HepG2 (cell line): ENCODE measurements around the gene NKX2-3. TPM values are rescaled to one million over a fixed set of nuclear protein-coding genes. Genes with fewer than 3 reads are reported as not detected.

ENCODE experiments used
- ATAC-seq: fragments of 200-7000 bp; cut with Tn5 transposase; 3 replicates; pipeline ENCODE4 v1.9.1; 2020; ENCODE audit warnings: mild to moderate bottlenecking, moderate library complexity
- BruUV-seq: library from RNA; stranded (reverse); fragments of 400-500 nt; replicated peaks from 2 replicates; lab custom pipeline; 2021; lab: Mats Ljungman, UMichigan
- CTCF ChIA-PET: fragments of 300-600 bp; formaldehyde crosslinking; extraction: SDS; loops from one replicate; lab custom pipeline; 2021; ENCODE audit warnings: low total read pairs, inconsistent platforms, low intra/inter-chr PET ratio; lab: Yijun Ruan, JAX
- POLR2A ChIA-PET: fragments of 350-600 bp; sonication (Branson Sonifier 250); formaldehyde crosslinking; loops from one replicate; lab custom pipeline; 2020; ENCODE audit warnings: antibody characterized with exemption, inconsistent platforms; lab: Yijun Ruan, JAX
- DNase-seq: peaks from one replicate; pipeline ENCODE4 v3.0.0-alpha.2; 2015; ENCODE audit warnings: low spot score
- FAIRE-seq: peaks from 3 replicates; lab custom pipeline; 2011; peaks lifted over from hg19 to GRCh38; lab: Jason Lieb, UNC
- H2AFZ ChIP-seq: one replicate; pipeline ENCODE4 v1.6.1; 2011; ENCODE audit warnings: low read length, inconsistent platforms
- H3K27ac ChIP-seq: fragments of 300-600 bp; 3 replicates; pipeline ENCODE4 v1.8.0; 2011; ENCODE audit warnings: mixed run types, mild to moderate bottlenecking, mixed read lengths, low read length, inconsistent platforms; ENCODE audit not compliant: insufficient read depth; ENCODE audit errors: extremely low read length
- H3K27me3 ChIP-seq, 2 experiments: fragments of 200-600 bp in 1 of 2; 2 replicates in 1 of 2; 3 replicates in 1 of 2; pipeline versions ENCODE4 v1.6.0 to v1.8.0; 2011; ENCODE audit warnings: low read length in 2 of 2, mild to moderate bottlenecking in 2 of 2, moderate library complexity in 2 of 2, inconsistent platforms in 1 of 2; ENCODE audit not compliant: insufficient read depth in 2 of 2, control insufficient read depth in 1 of 2
- H3K36me3 ChIP-seq, 2 experiments: fragments of 200-600 bp in 1 of 2; replicated peaks in 1 of 2; 2 replicates in 1 of 2; 3 replicates in 1 of 2; pipeline versions ENCODE4 v1.5.1 to v1.8.0; 2011; ENCODE audit warnings: low read length in 2 of 2, inconsistent platforms in 1 of 2; ENCODE audit not compliant: insufficient read depth in 2 of 2, control insufficient read depth in 1 of 2
- H3K4me1 ChIP-seq: 2 replicates; pipeline ENCODE4 v1.5.1; 2012; ENCODE audit warnings: low read length, inconsistent platforms; ENCODE audit not compliant: insufficient read depth
- H3K4me2 ChIP-seq: 2 replicates; pipeline ENCODE4 v1.6.0; 2011; ENCODE audit warnings: low read depth, low read length, inconsistent platforms
- H3K4me3 ChIP-seq, 3 experiments: fragments of 200-600 bp in 1 of 3; sonication (generic), shearing (Covaris generic) in 1 of 3; replicated peaks in 1 of 3; 2 replicates each; pipeline ENCODE4 v1.5.1; 2011 to 2016; ENCODE audit warnings: low read length in 3 of 3, inconsistent platforms in 2 of 3, low read depth in 2 of 3, mild to moderate bottlenecking in 2 of 3, control low read depth in 1 of 3, mixed read lengths in 1 of 3; ENCODE audit not compliant: insufficient read depth in 1 of 3
- H3K79me2 ChIP-seq: one replicate; pipeline ENCODE4 v1.6.1; 2011; ENCODE audit warnings: low read length, inconsistent platforms; ENCODE audit not compliant: insufficient read depth
- H3K9ac ChIP-seq: 2 replicates; pipeline ENCODE4 v1.6.0; 2011; ENCODE audit warnings: mild to moderate bottlenecking, low read depth, low read length, inconsistent platforms; ENCODE audit not compliant: insufficient read depth
- H3K9me3 ChIP-seq: 2 replicates; pipeline ENCODE4 v1.5.1; 2012; ENCODE audit warnings: mild to moderate bottlenecking, low read length
- H4K20me1 ChIP-seq: 2 replicates; pipeline ENCODE4 v1.6.0; 2011; ENCODE audit warnings: inconsistent platforms, mild to moderate bottlenecking, low read length, moderate library complexity; ENCODE audit not compliant: insufficient read depth
- FOXK2 ChIP-seq: fragments of 450-650 bp; IDR thresholded peaks from 2 replicates; pipeline ENCODE4 v1.6.1; 2016
- HIVEP1 ChIP-seq: sonication (generic); formaldehyde crosslinking; IDR thresholded peaks from 2 replicates; pipeline ENCODE4 v1.4.0; 2020; ENCODE audit warnings: mild to moderate bottlenecking, missing genetic modification reagents
- HNF4G ChIP-seq, 2 experiments: sonication (generic) in 1 of 2; formaldehyde crosslinking in 1 of 2; IDR thresholded peaks; 2 replicates each; pipeline versions ENCODE4 v1.4.0 to v1.6.1; 2011 to 2020; ENCODE audit warnings: borderline replicate concordance in 2 of 2, low read depth in 2 of 2, mild to moderate bottlenecking in 2 of 2, low read length in 1 of 2, missing genetic modification reagents in 1 of 2, moderate library complexity in 1 of 2
- HOXA9 ChIP-seq: sonication (generic); formaldehyde crosslinking; IDR thresholded peaks from 2 replicates; pipeline ENCODE4 v1.8.1; 2022; ENCODE audit warnings: missing genetic modification reagents, mild to moderate bottlenecking, moderate library complexity, borderline replicate concordance
- IRF2 ChIP-seq: IDR thresholded peaks from 2 replicates; pipeline ENCODE4 v1.6.1; 2018; ENCODE audit warnings: missing genetic modification reagents, missing compliant biosample characterization
- KLF13 ChIP-seq: sonication (generic); formaldehyde crosslinking; IDR thresholded peaks from 2 replicates; pipeline ENCODE4 v1.4.0; 2020; ENCODE audit warnings: mild to moderate bottlenecking, missing genetic modification reagents
- MBNL3 ChIP-seq: fragments of 250-450 bp; sonication (Bioruptor Pico); conservative IDR thresholded peaks from 2 replicates; pipeline ENCODE4 v1.8.0; 2022; ENCODE audit warnings: mild to moderate bottlenecking, inconsistent platforms
- MIER2 ChIP-seq: IDR thresholded peaks from 2 replicates; pipeline ENCODE4 v1.6.1; 2016; ENCODE audit warnings: missing biosample characterization, missing genetic modification reagents
- MTA3 ChIP-seq: sonication (generic); formaldehyde crosslinking; IDR thresholded peaks from 2 replicates; pipeline ENCODE4 v1.4.0; 2020; ENCODE audit warnings: missing genetic modification reagents
- POLR2A ChIP-seq, 2 experiments: IDR thresholded peaks; 2 replicates each; pipeline ENCODE4 v1.6.1; 2011; ENCODE audit warnings: low read depth in 2 of 2, low read length in 2 of 2, mild to moderate bottlenecking in 1 of 2, moderate library complexity in 1 of 2; ENCODE audit not compliant: insufficient read depth in 1 of 2
- PRPF4 ChIP-seq: fragments of 200-400 bp; formaldehyde crosslinking; IDR thresholded peaks from 2 replicates; pipeline ENCODE4 v1.6.1; 2016; ENCODE audit warnings: low read length, low read depth; ENCODE audit not compliant: poor library complexity, severe bottlenecking
- SATB2 ChIP-seq: sonication (generic); formaldehyde crosslinking; IDR thresholded peaks from 2 replicates; pipeline ENCODE4 v1.5.0; 2020; ENCODE audit warnings: missing genetic modification reagents
- WIZ ChIP-seq: sonication (generic); formaldehyde crosslinking; IDR thresholded peaks from 2 replicates; pipeline ENCODE4 v1.5.1; 2020; ENCODE audit warnings: mild to moderate bottlenecking, missing genetic modification reagents
- ZNF251 ChIP-seq: sonication (generic); formaldehyde crosslinking; IDR thresholded peaks from 2 replicates; pipeline ENCODE4 v1.9.0; 2021; ENCODE audit warnings: mild to moderate bottlenecking, missing genetic modification reagents
- ZNF33B ChIP-seq: sonication (generic); formaldehyde crosslinking; IDR thresholded peaks from 2 replicates; pipeline ENCODE4 v1.5.1; 2020; ENCODE audit warnings: mild to moderate bottlenecking, missing genetic modification reagents
- ZNF501 ChIP-seq: sonication (generic); formaldehyde crosslinking; IDR thresholded peaks from 2 replicates; pipeline ENCODE4 v1.5.1; 2020; ENCODE audit warnings: mild to moderate bottlenecking, moderate library complexity, missing genetic modification reagents
- ZNF775 ChIP-seq: sonication (generic); formaldehyde crosslinking; IDR thresholded peaks from 2 replicates; pipeline ENCODE4 v1.4.0; 2020; ENCODE audit warnings: missing genetic modification reagents, mild to moderate bottlenecking, moderate library complexity, borderline replicate concordance
- ZNF841 ChIP-seq: sonication (generic); formaldehyde crosslinking; IDR thresholded peaks from 2 replicates; pipeline ENCODE4 v1.8.1; 2023; ENCODE audit warnings: missing genetic modification reagents, borderline replicate concordance
- WGBS: methylation state at CpG from one replicate; pipeline ENCODE4 v1.1.6; 2017; ENCODE audit warnings: low lambda C conversion rate; 5-methylcytosine and 5-hydroxymethylcytosine counted together
- in situ Hi-C: cut with HindIII; loops from 2 replicates; pipeline ENCODE4 v1.10.0; 2017; ENCODE audit warnings: low pct_unique_long_range_greater_than_20kb; ENCODE audit not compliant: extremely low pct_ligation_motif_present
- intact Hi-C: fragments of 100-400 bp; cut with micrococcal nuclease; formaldehyde crosslinking; loops from one replicate; pipeline ENCODE4 v1.10.0; 2022; ENCODE audit not compliant: unreplicated experiment
- polyA plus RNA-seq, 8 experiments: library from polyadenylated mRNA; depleted of rRNA in 3 of 8; stranded (reverse) in 7 of 8; unstranded in 1 of 8; fragments of >200 nt; fragmentation: Illumina TruSeq in 4 of 8; extraction: Trizol in 4 of 8; gene quantifications; 2 replicates each; pipeline versions ENCODE4 v1.2.1 to v1.2.3, GENCODE V29; 2011 to 2016; ENCODE audit warnings: low read depth in 4 of 8, missing spikeins in 1 of 8, mixed read lengths in 1 of 8; ENCODE audit not compliant: insufficient read depth in 1 of 8
- total RNA-seq, 5 experiments: library from RNA; depleted of rRNA; stranded (reverse); fragments of >200 nt; fragmentation: Illumina TruSeq; extraction: Trizol; gene quantifications; 2 replicates each; pipeline ENCODE4 v1.2.3, GENCODE V29; 2016; ENCODE audit warnings: low read depth in 1 of 5
- TF ChIP-seq, protein P1 (sequence below): sonication (generic); formaldehyde crosslinking; IDR thresholded peaks from 2 replicates; pipeline ENCODE4 v1.5.1; 2020; ENCODE audit warnings: missing genetic modification reagents, mild to moderate bottlenecking, borderline replicate concordance
- TF ChIP-seq, protein P2 (sequence below): sonication (generic); formaldehyde crosslinking; conservative IDR thresholded peaks from 2 replicates; pipeline ENCODE4 v1.4.0; 2020; ENCODE audit warnings: missing genetic modification reagents

NKX2-3 gene
- total and polyA plus RNA-seq, 2 of the 13 experiments (the other 11 are each of a cell fraction or from before 2014, with no cell fraction given) = not detected

DNA sequence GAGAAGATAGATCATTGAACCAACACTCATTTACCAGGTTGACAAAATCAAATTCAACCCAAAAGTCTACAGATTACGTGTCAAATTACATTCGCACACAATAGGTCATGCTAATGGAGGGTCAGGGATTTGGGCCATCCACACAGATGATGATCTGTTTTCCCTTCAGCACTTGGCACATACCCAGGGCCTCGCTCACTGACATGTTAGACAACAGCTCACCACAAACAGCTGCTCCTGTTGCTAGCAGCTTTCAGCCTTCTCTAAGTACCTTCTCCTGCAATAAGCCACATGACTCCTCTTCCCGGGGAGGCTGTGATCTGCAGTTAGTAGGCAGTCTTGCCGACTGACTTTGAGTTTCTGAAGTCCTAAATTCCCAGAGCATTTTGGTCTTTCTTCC lies 18.4 kb downstream of the NKX2-3 start:
- 21% methylated on average over 5 of the region's 5 CpGs for WGBS
- Histone ChIP-seq H3K79me2 (no peaks in the 10 kb centered on the region), H3K4me1 (no peaks in the 10 kb centered on the region), H3K9me3 (no peaks in the 10 kb centered on the region), H4K20me1 (no peaks in the 10 kb centered on the region), H3K4me2 (no peak overlapping the region), H3K4me3 (no peak overlapping the region), H3K27ac (no peak overlapping the region), H2AFZ (no peak overlapping the region), H3K36me3 (no peaks in the 10 kb centered on the region), H3K27me3 (peaks cover 4 to 28% of the 10 kb centered on the region in 2 experiments; a peak in 4 of 5 replicates), H3K9ac (no peak overlapping the region)
- no peak for FAIRE-seq
- intact Hi-C loops = no loop called here
- ChIA-PET POLR2A (no interaction called here), CTCF (no interaction called here)
- DNase-seq = no peak
- TF ChIP-seq ZNF841 (CRISPR knock-in tag) = no peak
- no peak for TF ChIP-seq ZNF501 (CRISPR knock-in tag)
- TF ChIP-seq ZNF775 (CRISPR knock-in tag) = no peak
- TF ChIP-seq KLF13 (CRISPR knock-in tag) = no peak
- no peak for TF ChIP-seq MTA3 (CRISPR knock-in tag)
- TF ChIP-seq POLR2A (IDR thresholded peaks at IDR 0.05; ENCODE audit: insufficient read depth in 1 of 2, low read depth in 2 of 2, low read length in 2 of 2) = no peak
- TF ChIP-seq SATB2 = no peak
- no peak for TF ChIP-seq HIVEP1 (CRISPR knock-in tag)
- no peak for TF ChIP-seq WIZ (CRISPR knock-in tag)
- TF ChIP-seq HOXA9 (CRISPR knock-in tag) = no peak
- no peak for TF ChIP-seq MIER2 (CRISPR knock-in tag)
- no peak for TF ChIP-seq ZNF33B (CRISPR knock-in tag)
- TF ChIP-seq HNF4G (IDR thresholded peaks at IDR 0.05; ENCODE audit: borderline replicate concordance, low read depth, low read length) = no peak
- no peak for TF ChIP-seq HNF4G (CRISPR knock-in tag; IDR thresholded peaks at IDR 0.05; ENCODE audit: borderline replicate concordance, low read depth)
- TF ChIP-seq IRF2 (CRISPR knock-in tag) = no peak
- no peak for TF ChIP-seq PRPF4
- TF ChIP-seq MBNL3 (CRISPR knock-in tag) = no peak
- no peak for TF ChIP-seq FOXK2
- TF ChIP-seq, protein P1, sequence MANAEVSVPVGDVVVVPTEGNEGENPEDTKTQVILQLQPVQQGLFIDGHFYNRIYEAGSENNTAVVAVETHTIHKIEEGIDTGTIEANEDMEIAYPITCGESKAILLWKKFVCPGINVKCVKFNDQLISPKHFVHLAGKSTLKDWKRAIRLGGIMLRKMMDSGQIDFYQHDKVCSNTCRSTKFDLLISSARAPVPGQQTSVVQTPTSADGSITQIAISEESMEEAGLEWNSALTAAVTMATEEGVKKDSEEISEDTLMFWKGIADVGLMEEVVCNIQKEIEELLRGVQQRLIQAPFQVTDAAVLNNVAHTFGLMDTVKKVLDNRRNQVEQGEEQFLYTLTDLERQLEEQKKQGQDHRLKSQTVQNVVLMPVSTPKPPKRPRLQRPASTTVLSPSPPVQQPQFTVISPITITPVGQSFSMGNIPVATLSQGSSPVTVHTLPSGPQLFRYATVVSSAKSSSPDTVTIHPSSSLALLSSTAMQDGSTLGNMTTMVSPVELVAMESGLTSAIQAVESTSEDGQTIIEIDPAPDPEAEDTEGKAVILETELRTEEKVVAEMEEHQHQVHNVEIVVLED (CRISPR knock-in tag) = no peak
- TF ChIP-seq, protein P2, sequence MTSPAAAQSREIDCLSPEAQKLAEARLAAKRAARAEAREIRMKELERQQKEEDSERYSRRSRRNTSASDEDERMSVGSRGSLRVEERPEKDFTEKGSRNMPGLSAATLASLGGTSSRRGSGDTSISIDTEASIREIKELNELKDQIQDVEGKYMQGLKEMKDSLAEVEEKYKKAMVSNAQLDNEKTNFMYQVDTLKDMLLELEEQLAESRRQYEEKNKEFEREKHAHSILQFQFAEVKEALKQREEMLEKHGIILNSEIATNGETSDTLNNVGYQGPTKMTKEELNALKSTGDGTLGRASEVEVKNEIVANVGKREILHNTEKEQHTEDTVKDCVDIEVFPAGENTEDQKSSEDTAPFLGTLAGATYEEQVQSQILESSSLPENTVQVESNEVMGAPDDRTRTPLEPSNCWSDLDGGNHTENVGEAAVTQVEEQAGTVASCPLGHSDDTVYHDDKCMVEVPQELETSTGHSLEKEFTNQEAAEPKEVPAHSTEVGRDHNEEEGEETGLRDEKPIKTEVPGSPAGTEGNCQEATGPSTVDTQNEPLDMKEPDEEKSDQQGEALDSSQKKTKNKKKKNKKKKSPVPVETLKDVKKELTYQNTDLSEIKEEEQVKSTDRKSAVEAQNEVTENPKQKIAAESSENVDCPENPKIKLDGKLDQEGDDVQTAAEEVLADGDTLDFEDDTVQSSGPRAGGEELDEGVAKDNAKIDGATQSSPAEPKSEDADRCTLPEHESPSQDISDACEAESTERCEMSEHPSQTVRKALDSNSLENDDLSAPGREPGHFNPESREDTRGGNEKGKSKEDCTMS = no peak
- TF ChIP-seq ZNF251 (CRISPR knock-in tag) = no peak
- ATAC-seq = no peak
- no TSS peak for BruUV-seq
- in situ Hi-C loops = loop anchor here (5.0 kb wide), 2 partner anchors 64 to 159 kb away; no protein-coding TSS in a partner anchor
